Activated naive CD8-positive, alpha-beta T cell treated with anti-CD3 and anti-CD28 coated beads, Interleukin-2, amount 50 U/mL, for 24 hours (primary cell): ENCODE results near the gene RHBDD3.
A peak's percentile ranks its signal among the peaks of the same experiment; 100 is the strongest.

Source experiments
- ATAC-seq: fragments of 150-1000 bp; cut with Tn5 transposase; one replicate; pipeline ENCODE4 v1.10.0; 2021
- DNase-seq: peaks from one replicate; pipeline ENCODE4 v3.0.0; 2021
- H3K27ac Mint-ChIP-seq: one replicate; pipeline ENCODE4 v1.8.0; 2021; ENCODE audit warnings: mild to moderate bottlenecking, mixed read lengths
- H3K27me3 Mint-ChIP-seq: one replicate; pipeline ENCODE4 v1.8.0; 2021; ENCODE audit warnings: mixed read lengths
- H3K36me3 Mint-ChIP-seq: one replicate; pipeline ENCODE4 v1.8.0; 2021; ENCODE audit warnings: low read depth, mixed read lengths
- H3K4me1 Mint-ChIP-seq: one replicate; pipeline ENCODE4 v1.8.0; 2021; ENCODE audit warnings: mixed read lengths
- H3K4me3 Mint-ChIP-seq: one replicate; pipeline ENCODE4 v1.8.0; 2021; ENCODE audit warnings: mild to moderate bottlenecking, moderate library complexity, mixed read lengths
- H3K9me3 Mint-ChIP-seq: one replicate; pipeline ENCODE4 v1.8.0; 2021; ENCODE audit warnings: mixed read lengths

RHBDD3 gene

GRCh38 chr22:29292379-29292778 lies 24.6 kb upstream of the RHBDD3 start:
- Mint-ChIP-seq H3K27me3 (no peaks in the 10 kb centered on the region), H3K4me1 (peaks cover under 1% of the 10 kb centered on the region), H3K36me3 (peaks cover 85% of the 10 kb centered on the region), H3K27ac (peak overlapping the region; percentile 18), H3K4me3 (no peak overlapping the region), H3K9me3 (no peaks in the 10 kb centered on the region)
- DNase-seq = no peak
- no peak for ATAC-seq

- H3K4me1 Mint-ChIP-seq = peaks cover 4% of the 10 kb centered on the region
- H3K27ac Mint-ChIP-seq = no peak overlapping the region
- H3K4me3 Mint-ChIP-seq = no peak overlapping the region
- H3K9me3 Mint-ChIP-seq = no peaks in the 10 kb centered on the region
- H3K27me3 Mint-ChIP-seq = no peaks in the 10 kb centered on the region
- DNase-seq = no peak
- peaks cover 85% of the 10 kb centered on the region for H3K36me3 Mint-ChIP-seq
- ATAC-seq = no peak
Observed at GRCh38 chr22:29291215-29291614, 23.4 kb upstream of the RHBDD3 start.

- H3K4me1 Mint-ChIP-seq = peaks cover 4% of the 10 kb centered on the region
- no peak for ATAC-seq
Observed at GRCh38 chr22:29290061-29290460, 22.3 kb upstream of the RHBDD3 start.

GRCh38 chr22:29288837-29289236 lies 21.1 kb upstream of the RHBDD3 start:
- Mint-ChIP-seq H3K27me3 (no peaks in the 10 kb centered on the region), H3K9me3 (no peaks in the 10 kb centered on the region), H3K27ac (no peak overlapping the region), H3K4me3 (no peak overlapping the region), H3K4me1 (peaks cover 4% of the 10 kb centered on the region), H3K36me3 (peaks cover 83% of the 10 kb centered on the region)
- DNase-seq = no peak
- no peak for ATAC-seq

More at GRCh38 chr22:29290061-29290460, 22.3 kb upstream of the RHBDD3 start:
- no peaks in the 10 kb centered on the region for H3K27me3 Mint-ChIP-seq
- peaks cover 85% of the 10 kb centered on the region for H3K36me3 Mint-ChIP-seq
- H3K27ac Mint-ChIP-seq = no peak overlapping the region
- H3K4me3 Mint-ChIP-seq = no peak overlapping the region
- DNase-seq = no peak
- no peaks in the 10 kb centered on the region for H3K9me3 Mint-ChIP-seq

DNA sequence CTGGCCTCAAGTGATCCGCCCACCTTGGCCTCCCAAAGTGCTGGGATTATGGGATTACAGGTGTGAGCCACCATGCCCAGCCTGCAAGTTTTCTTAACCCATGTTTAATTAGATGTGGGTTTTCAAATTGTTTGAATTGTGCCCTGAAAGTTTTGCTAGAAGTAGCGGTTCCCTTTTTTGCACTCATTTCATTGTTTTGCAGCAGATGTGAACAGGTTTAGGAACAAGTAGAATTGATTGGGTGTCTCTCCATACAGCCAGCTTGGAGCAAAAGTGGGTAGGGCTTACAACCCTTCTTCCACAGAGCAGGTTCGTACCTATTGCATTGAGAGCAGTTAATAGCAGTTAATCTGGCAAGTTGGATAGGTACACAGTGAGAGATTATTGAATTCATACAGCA lies 16.4 kb upstream of the RHBDD3 start:
- peaks cover 81% of the 10 kb centered on the region for H3K36me3 Mint-ChIP-seq

DNA sequence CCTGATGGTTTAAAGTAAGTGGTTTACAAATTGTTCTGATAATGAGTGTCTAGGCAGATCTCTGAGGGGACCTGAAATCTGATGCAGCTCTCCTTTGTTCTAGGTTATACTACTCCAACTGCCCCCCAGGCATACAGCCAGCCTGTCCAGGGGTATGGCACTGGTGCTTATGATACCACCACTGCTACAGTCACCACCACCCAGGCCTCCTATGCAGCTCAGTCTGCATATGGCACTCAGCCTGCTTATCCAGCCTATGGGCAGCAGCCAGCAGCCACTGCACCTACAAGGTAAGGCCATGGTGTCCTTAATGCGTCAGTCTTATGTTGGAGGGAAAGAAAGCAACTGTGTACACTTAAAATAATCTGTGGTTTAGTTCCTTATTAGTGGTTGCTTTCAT lies 10.1 kb upstream of the RHBDD3 start:
- no peak overlapping the region for H3K27ac Mint-ChIP-seq
- peaks cover 48% of the 10 kb centered on the region for H3K4me1 Mint-ChIP-seq

More for the DNA sequence above, 16.4 kb upstream of the RHBDD3 start:
- Mint-ChIP-seq H3K9me3 (no peaks in the 10 kb centered on the region), H3K27me3 (no peaks in the 10 kb centered on the region), H3K4me1 (peaks cover 4% of the 10 kb centered on the region), H3K4me3 (no peak overlapping the region), H3K27ac (no peak overlapping the region)
- no peak for ATAC-seq
- no peak for DNase-seq

DNA sequence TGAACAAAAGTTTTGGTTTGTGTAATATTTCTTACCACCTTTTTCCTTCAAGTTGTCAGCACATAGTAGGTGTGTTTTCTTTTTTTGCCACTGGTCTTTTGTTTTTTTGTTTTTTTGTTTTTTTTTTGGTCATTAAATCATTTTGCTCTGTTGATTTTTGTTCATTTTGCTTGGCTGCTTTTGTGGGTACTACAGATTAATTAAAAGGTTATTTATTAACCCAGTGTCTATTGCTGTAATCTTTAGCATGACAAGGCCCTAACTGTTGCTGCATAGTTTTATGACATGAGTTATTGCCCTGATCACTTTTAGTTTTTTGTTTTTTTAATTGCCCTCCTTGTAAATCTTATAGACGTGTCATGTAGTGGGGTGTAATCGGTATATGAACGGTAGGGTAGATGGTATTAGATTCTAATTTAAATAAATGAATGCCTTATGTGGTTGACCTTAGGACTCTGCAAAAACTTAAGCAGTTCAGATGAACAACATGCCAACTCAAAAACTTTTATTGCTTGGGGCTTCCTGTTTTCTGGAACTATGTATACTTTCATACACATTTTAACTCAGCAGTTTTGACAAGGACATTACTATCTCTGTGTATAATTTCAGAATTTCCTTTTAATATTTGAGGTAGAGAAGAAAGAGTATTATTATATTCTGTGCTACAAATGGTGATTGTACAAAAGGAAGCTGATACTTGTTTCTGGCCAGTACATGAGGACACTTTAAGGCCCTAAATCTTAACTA lies 8.2 kb upstream of the RHBDD3 start:
- Mint-ChIP-seq H3K36me3 (peaks cover 90% of the 10 kb centered on the region), H3K27ac (peak overlapping the region; percentile 16), H3K4me3 (no peak overlapping the region), H3K27me3 (no peaks in the 10 kb centered on the region), H3K9me3 (no peaks in the 10 kb centered on the region), H3K4me1 (peaks cover 67% of the 10 kb centered on the region)
- DNase-seq (no peak), ATAC-seq (no peak)

More for the DNA sequence above, 10.1 kb upstream of the RHBDD3 start:
- ATAC-seq (no peak), DNase-seq (no peak)
- Mint-ChIP-seq H3K36me3 (peaks cover 87% of the 10 kb centered on the region), H3K9me3 (no peaks in the 10 kb centered on the region), H3K4me3 (no peak overlapping the region), H3K27me3 (no peaks in the 10 kb centered on the region)

DNA sequence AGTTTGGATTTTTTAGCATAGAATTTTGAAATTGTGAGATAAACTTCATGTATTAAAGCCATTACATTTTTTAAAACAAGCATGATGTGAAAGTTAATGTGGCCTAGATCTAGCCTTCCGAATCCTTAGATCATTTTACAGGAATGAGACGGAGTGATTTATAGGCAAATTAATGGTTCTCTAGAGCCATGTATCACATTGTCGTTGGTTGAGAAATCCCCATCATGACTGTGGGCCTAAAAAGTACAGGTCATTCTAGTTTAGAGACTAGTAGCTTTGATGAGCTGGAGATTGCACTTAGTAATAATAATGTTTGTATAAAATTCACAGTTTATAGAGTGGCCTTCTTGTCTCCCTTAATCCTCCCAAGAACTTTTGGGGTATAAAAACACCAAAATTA lies 7.4 kb upstream of the RHBDD3 start:
- DNase-seq (no peak), ATAC-seq (no peak)
- H3K27me3 Mint-ChIP-seq = no peaks in the 10 kb centered on the region
- peaks cover 91% of the 10 kb centered on the region for H3K36me3 Mint-ChIP-seq
- H3K27ac Mint-ChIP-seq = peak overlapping the region; percentile 49
- H3K4me3 Mint-ChIP-seq = no peak overlapping the region
- peaks cover 75% of the 10 kb centered on the region for H3K4me1 Mint-ChIP-seq
- H3K9me3 Mint-ChIP-seq = no peaks in the 10 kb centered on the region

DNA sequence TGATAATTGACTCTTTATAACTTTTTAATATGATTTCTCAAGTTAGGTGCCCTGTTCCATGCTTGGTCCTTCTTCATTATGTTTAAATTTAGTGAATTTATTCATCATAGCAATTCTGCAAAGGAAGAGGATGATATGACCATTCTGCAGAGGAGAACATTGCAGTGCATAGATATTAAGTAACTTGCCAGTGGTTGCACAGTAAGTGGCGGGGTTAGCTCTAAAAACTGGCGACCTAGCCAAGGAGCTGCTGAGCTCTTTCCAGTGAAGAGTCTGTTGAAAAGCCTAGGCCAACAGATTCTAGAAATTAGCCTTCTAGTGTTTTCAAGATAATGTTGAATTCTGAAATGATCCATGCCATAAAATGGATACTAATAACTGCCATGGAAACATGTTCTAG lies 4.8 kb upstream of the RHBDD3 start:
- Mint-ChIP-seq H3K4me3 (peak overlapping the region; percentile 38), H3K27ac (peak overlapping the region; percentile 79), H3K27me3 (peaks cover 3% of the 10 kb centered on the region), H3K36me3 (peaks cover 88% of the 10 kb centered on the region), H3K9me3 (no peaks in the 10 kb centered on the region), H3K4me1 (peaks cover 82% of the 10 kb centered on the region)
- DNase-seq (no peak), ATAC-seq (no peak)

DNA sequence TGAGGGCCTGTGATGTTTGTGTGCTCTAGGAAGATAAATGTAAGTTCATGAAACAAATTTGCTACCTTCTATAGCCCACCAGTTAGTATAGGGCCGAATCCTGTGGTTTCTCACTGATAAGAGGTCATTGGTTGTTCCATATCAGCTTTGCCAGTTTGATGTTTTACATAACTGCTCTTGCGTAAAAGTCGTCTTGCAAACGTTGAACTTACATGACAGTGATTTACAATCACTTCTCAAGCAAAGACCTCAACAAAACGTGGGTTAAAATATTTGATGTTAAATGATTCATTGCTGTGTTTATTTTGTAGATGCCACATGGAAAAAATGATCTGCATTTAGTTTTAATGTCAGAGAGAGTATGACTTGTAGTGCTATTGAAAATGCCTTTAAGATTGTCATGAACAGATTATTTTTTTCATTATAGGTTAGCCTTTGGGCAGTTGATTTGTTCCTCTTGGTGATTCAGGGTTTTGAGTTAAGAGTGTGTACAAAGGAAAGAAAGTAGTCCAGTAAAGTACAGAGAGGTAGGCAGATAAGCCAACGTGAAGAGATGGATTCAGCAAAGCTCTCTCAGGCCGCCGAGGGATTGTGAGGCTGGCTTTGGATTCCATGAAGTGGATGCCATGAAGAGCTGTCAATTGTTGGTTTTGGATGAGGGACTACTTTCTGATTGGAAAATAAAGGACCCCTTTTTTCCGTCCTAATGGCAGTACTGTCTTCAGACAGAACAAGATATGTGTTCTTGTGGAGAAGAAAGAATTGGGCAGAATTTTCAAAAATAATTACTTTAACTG lies 2.9 kb upstream of the RHBDD3 start:
- H3K36me3 Mint-ChIP-seq = peaks cover 81% of the 10 kb centered on the region
- peaks cover 3% of the 10 kb centered on the region for H3K27me3 Mint-ChIP-seq
- H3K27ac Mint-ChIP-seq = peak overlapping the region; percentile 100
- H3K4me3 Mint-ChIP-seq = peak overlapping the region; percentile 100
- DNase-seq = no peak
- H3K4me1 Mint-ChIP-seq = peaks cover 75% of the 10 kb centered on the region
- ATAC-seq = peak; percentile 22
- H3K9me3 Mint-ChIP-seq = no peaks in the 10 kb centered on the region

DNA sequence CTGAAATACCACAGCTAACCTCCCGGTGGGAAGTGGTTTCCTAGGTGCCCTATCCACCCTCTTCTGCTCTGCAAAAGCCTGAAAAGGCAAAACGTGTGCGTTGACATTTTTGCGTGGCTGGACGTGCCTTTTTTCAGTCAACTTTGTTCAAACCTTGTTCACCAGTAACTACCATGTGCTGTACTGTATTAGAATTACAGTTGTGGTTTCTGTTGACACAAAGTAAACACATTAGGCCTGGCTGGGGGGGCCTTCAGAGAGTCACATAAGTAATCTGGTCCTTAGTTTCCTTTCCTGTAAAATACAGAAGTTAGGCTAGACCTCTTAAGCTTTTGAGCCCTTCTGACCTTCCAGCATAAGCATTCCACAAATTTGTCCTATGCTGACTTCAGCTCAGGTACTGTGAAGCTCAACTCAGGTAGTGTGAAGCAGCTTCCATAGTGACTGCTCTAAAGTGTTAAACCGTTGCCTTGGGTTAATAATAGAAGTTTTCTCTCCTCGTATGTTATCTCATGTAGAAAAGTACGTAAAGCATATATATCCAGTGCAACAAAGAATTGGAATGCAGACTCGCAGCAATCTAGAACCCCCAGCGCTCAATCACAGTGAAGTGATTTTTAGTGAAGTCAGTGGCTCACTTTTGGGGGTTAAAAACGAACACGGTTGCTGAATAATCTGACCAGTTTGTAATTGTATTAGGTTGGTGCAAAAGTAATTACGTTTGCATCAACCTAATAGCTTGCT lies 2.1 kb upstream of the RHBDD3 start:
- H3K27me3 Mint-ChIP-seq = peaks cover 3% of the 10 kb centered on the region
- peak overlapping the region; percentile 100 for H3K4me3 Mint-ChIP-seq
- peak overlapping the region; percentile 100 for H3K27ac Mint-ChIP-seq
- ATAC-seq = no peak
- H3K9me3 Mint-ChIP-seq = no peaks in the 10 kb centered on the region
- H3K4me1 Mint-ChIP-seq = peaks cover 68% of the 10 kb centered on the region
- H3K36me3 Mint-ChIP-seq = peaks cover 75% of the 10 kb centered on the region
- peak; percentile 13 for DNase-seq

- DNase-seq = no peak
- Mint-ChIP-seq H3K4me1 (peaks cover 62% of the 10 kb centered on the region), H3K36me3 (peaks cover 68% of the 10 kb centered on the region), H3K4me3 (peak overlapping the region; percentile 100), H3K9me3 (no peaks in the 10 kb centered on the region), H3K27me3 (peaks cover 3% of the 10 kb centered on the region), H3K27ac (peak overlapping the region; percentile 100)
- no peak for ATAC-seq
Observed at GRCh38 chr22:29269230-29269604, 1.4 kb upstream of the RHBDD3 start.

- Mint-ChIP-seq H3K4me3 (peak overlapping the region; percentile 100), H3K4me1 (peaks cover 56% of the 10 kb centered on the region), H3K27ac (peak overlapping the region; percentile 100), H3K9me3 (no peaks in the 10 kb centered on the region), H3K36me3 (peaks cover 64% of the 10 kb centered on the region), H3K27me3 (peaks cover 3% of the 10 kb centered on the region)
- ATAC-seq (peak; percentile 16), DNase-seq (peak; percentile 38)
Observed at GRCh38 chr22:29268511-29269229, 889 bp upstream of the RHBDD3 start.

DNA sequence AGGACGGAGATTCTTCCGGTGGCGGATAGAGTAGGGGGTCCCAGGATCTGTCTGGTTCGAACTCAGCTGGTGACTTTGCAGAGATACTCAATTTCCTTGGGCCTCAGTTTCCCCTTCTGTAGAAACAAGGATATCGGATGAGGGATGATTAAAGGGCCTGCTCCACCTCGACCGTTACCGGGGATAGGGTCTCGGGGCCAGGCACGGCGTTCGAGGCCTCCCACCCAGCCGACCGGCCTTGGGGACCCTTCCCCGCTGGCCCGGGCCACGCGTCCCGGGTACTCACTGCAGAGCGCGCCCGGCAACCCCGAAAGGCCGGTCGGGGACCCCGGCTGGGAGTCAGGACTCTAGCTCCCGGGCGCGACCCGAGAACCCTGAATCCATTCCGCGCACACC lies 321 bp downstream of the RHBDD3 start:
- Mint-ChIP-seq H3K27ac (peak overlapping the region; percentile 100), H3K4me1 (peaks cover 44% of the 10 kb centered on the region), H3K27me3 (peaks cover 3% of the 10 kb centered on the region), H3K4me3 (peak overlapping the region; percentile 100), H3K9me3 (no peaks in the 10 kb centered on the region), H3K36me3 (peaks cover 52% of the 10 kb centered on the region)
- ATAC-seq (no peak), DNase-seq (no peak)
